ENCODE data around the gene NGFR. TPM values are rescaled to one million over a fixed set of nuclear protein-coding genes. Genes with fewer than 3 reads are reported as not detected.
A peak's percentile ranks its signal among the peaks of the same experiment; 100 is the strongest.

Gene NGFR
- total RNA-seq, 4 donors from 2014 or later: 3.0 to 40.5 (median 19.1) TPM

DNA sequence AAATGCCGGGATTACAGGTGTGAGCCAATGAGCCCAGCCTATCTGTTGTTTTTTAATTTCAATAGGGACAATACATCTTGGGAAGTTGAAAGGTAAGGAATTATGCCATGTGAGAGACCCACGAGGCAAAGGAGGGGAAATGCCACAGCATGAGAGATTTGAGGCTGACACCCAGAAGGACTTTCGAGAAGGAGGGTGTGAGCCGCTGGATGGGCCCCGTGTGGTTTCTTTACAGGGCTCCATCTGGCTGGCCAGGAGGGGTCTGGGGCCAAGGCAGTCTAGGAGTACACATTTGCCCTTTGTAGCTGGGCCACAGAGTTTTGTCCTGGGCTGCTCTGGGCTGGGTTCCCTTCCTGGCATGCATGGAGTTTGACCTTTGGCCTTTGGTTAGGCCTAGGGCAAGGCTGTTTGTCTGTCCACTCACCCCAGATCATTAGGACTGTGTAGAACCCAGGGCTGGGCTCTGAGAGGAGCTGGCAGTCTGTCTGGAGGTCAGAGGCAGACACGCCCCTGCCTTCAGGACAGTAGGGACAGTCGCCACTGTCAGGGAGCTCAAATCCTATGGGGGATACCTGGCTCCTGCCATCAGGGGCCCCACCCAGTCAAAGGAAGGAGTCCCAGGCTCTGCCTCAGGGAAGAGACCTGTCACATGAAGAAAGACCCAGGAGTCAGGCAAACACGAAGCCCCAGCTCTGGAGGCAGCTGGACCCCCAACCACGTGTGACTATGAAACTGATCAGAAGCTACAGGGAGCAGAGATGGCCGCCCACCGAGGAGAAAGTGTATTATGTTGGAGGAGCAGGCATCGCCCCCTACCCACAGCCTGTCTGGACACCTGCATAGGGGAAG lies 56.4 kb downstream of the NGFR start:
- no peak overlapping the region for H3K4me3 ChIP-seq (ENCODE audit: low read depth, poor library complexity, severe bottlenecking)
- intact Hi-C loops (cut with DNase I; ENCODE audit: low total_unique reads): loop anchor here (10.0 kb wide), 1 partner anchor 107 kb away; no protein-coding TSS in a partner anchor
- peak in 1 of 2 donors; percentile 83 for DNase-seq (ENCODE audit: low spot score in 2 of 2)
- WGBS, 2 donors: 86 to 89% methylated on average over 8 to 10 of the region's 12 CpGs
- no peak for TF ChIP-seq POLR2A (IDR thresholded peaks at IDR 0.05)

DNA sequence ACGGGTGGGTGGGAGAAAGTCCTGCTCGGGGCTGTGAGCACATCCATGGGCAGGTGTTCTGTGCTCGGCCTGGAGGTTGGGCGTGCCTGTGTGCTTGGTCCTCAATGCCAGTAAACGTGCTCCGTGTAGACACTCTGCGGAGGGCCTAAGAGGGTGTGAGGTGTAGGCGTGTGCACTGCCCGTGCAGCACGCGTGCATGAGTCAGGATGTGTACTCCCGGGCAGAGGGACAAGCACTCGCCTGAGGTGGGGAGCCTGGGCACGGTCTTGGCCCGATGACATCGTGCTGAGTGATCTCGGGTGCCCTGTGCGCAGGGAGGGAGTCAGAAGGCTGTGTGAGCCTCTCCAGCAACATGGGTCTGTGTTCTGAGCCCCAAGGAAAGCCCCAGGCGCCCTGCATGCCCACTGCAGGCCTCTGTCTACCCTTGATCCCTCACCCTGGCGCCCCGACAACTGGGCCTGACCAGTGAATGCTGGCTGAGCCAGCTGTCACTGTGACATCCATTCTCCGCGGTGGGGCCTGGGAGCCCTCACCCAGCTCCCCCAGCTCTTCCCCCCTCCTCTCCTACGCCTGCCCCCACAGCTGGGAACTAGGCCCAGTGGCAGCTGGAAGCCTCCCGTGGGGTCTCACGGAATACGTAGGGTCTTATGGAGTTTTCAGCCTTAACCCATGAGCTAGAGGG lies 57.1 kb downstream of the NGFR start:
- peak in 1 of 2 donors; percentile 86 for DNase-seq (ENCODE audit: low spot score in 2 of 2)
- no peak overlapping the region for H3K4me3 ChIP-seq (ENCODE audit: low read depth, poor library complexity, severe bottlenecking)
- TF ChIP-seq, protein P1, sequence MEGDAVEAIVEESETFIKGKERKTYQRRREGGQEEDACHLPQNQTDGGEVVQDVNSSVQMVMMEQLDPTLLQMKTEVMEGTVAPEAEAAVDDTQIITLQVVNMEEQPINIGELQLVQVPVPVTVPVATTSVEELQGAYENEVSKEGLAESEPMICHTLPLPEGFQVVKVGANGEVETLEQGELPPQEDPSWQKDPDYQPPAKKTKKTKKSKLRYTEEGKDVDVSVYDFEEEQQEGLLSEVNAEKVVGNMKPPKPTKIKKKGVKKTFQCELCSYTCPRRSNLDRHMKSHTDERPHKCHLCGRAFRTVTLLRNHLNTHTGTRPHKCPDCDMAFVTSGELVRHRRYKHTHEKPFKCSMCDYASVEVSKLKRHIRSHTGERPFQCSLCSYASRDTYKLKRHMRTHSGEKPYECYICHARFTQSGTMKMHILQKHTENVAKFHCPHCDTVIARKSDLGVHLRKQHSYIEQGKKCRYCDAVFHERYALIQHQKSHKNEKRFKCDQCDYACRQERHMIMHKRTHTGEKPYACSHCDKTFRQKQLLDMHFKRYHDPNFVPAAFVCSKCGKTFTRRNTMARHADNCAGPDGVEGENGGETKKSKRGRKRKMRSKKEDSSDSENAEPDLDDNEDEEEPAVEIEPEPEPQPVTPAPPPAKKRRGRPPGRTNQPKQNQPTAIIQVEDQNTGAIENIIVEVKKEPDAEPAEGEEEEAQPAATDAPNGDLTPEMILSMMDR (IDR thresholded peaks at IDR 0.05): no peak
- no peak for TF ChIP-seq POLR2A (IDR thresholded peaks at IDR 0.05)
- 56 to 64% methylated on average over 27 of the region's 27 CpGs for WGBS, 2 donors
- intact Hi-C loops (cut with DNase I; ENCODE audit: low total_unique reads): loop anchor here (10.0 kb wide), 1 partner anchor 107 kb away; no protein-coding TSS in a partner anchor

GRCh38 chr17:49553676-49554335 lies 58.7 kb downstream of the NGFR start:
- intact Hi-C loops (cut with DNase I; ENCODE audit: low total_unique reads): loop anchor here (10.0 kb wide), 1 partner anchor 109 kb away; no protein-coding TSS in a partner anchor

DNA sequence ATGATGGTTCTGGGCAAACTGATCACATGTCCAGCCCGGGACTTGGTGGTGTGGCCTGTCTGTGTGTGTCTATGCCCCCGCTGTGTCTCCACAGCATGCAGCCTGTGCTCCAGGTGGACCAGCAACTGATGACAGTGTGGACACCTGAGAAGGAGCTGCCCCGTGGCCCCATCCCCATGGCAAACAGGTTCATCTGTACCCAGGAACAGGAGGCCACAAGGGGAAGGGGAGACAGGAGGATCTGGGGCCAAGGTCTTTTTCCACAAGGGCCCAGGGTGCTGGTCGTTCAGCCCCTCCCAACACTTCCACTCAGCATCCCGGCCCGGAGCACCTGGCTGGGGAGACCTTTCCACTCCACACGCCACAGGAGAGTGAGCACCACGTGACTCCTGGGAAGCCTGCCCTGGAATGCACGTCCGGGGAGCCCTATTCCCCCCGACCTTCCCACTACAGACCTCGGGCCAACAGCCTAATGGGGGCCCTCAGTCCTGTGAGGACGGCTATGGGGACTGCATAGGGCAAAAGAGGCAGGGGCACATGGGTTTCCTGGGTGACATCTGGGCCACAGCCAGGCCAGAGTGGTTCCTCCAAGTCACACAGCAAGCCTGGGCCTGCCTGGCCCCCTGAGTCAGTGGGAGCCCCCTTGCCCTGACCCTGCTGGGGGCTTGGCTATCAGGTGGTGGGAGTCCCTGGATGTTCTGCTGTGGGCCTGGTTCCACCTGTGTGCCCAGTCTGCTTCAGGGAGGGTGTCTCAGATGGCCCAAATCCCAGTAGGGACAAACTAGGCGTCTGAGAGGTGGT lies 59.8 kb downstream of the NGFR start:
- WGBS, 2 donors: 51 to 61% methylated on average over 8 to 14 of the region's 14 CpGs
- intact Hi-C loops (cut with DNase I; ENCODE audit: low total_unique reads): loop anchor here (10.0 kb wide), 1 partner anchor 110 kb away; no protein-coding TSS in a partner anchor
- TF ChIP-seq POLR2A (IDR thresholded peaks at IDR 0.05): no peak
- TF ChIP-seq, protein P1 (IDR thresholded peaks at IDR 0.05): no peak

More at GRCh38 chr17:49553676-49554335, 58.7 kb downstream of the NGFR start:
- TF ChIP-seq, protein P1 (IDR thresholded peaks at IDR 0.05): no peak
- no peak for TF ChIP-seq POLR2A (IDR thresholded peaks at IDR 0.05)
- H3K4me3 ChIP-seq (ENCODE audit: low read depth, poor library complexity, severe bottlenecking): no peak overlapping the region
- DNase-seq (ENCODE audit: low spot score in 2 of 2): peak in 1 of 2 donors; percentile 45
- 90 to 91% methylated on average over 8 of the region's 8 CpGs for WGBS, 2 donors

GRCh38 chr17:49555495-49556222 lies 60.6 kb downstream of the NGFR start:
- 45 to 52% methylated on average over 19 of the region's 19 CpGs for WGBS, 2 donors
- peak in 1 of 2 donors; percentile 81 for DNase-seq (ENCODE audit: low spot score in 2 of 2)
- intact Hi-C loops (cut with DNase I; ENCODE audit: low total_unique reads): loop anchor here (10.0 kb wide), 1 partner anchor 111 kb away; no protein-coding TSS in a partner anchor
- TF ChIP-seq, protein P1 (IDR thresholded peaks at IDR 0.05): no peak
- no peak for TF ChIP-seq POLR2A (IDR thresholded peaks at IDR 0.05)
- no peak overlapping the region for H3K4me3 ChIP-seq (ENCODE audit: low read depth, poor library complexity, severe bottlenecking)

More for the DNA sequence above, 59.8 kb downstream of the NGFR start:
- no peak overlapping the region for H3K4me3 ChIP-seq (ENCODE audit: low read depth, poor library complexity, severe bottlenecking)
- DNase-seq (ENCODE audit: low spot score in 2 of 2): peak in 1 of 2 donors; percentile 84

All from lower leg skin (tissue), 4 donors.